SKM-1 (cell line): ENCODE data around the gene OBSCN.

Source experiments
- DNase-seq: peaks from one replicate; lab custom pipeline; 2025; ENCODE audit not compliant: unreplicated experiment; lab: John Stamatoyannopoulos, UW

OBSCN gene

DNA sequence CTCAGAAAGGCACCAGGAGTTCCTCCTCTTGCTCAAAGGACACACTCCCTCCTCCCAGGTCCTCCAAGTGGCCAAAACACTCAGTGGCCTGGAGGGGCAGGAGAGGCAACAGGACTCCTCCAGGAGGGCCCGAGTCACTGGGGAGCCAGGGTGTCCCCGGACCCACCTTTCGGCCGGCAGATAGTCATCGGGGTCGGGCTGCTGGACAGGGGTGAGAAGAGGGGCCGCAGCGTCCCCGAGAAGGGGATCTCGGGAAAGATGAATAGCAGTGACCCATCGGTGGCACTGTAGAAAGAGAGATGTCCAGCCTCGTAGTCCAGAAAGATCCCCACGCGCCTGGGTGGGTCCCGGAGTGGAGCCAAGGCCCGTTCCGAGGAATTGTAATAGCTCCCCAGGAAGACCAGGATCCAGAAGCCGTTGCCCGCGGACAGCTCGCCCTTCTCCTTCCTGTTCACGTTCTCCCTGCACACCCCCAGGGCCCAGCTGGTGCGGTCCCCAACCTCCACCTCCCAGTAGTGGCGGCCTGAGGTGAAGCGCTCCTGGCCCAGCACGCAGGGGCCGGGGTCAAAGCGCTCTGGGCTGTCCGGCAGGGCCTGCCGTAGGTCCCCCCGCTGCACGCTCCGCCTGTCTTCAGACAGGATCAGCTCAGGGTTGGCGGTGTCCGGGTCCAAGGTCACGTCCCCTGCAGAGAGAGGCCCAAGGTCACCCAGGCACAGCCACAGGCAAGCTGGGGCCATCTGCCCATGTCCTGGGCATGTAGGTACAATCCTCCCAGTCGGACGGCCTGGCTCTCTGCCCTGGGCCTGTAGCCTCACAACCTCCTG, 186.9 kb downstream of the OBSCN start:
- DNase-seq, result no peak

DNA sequence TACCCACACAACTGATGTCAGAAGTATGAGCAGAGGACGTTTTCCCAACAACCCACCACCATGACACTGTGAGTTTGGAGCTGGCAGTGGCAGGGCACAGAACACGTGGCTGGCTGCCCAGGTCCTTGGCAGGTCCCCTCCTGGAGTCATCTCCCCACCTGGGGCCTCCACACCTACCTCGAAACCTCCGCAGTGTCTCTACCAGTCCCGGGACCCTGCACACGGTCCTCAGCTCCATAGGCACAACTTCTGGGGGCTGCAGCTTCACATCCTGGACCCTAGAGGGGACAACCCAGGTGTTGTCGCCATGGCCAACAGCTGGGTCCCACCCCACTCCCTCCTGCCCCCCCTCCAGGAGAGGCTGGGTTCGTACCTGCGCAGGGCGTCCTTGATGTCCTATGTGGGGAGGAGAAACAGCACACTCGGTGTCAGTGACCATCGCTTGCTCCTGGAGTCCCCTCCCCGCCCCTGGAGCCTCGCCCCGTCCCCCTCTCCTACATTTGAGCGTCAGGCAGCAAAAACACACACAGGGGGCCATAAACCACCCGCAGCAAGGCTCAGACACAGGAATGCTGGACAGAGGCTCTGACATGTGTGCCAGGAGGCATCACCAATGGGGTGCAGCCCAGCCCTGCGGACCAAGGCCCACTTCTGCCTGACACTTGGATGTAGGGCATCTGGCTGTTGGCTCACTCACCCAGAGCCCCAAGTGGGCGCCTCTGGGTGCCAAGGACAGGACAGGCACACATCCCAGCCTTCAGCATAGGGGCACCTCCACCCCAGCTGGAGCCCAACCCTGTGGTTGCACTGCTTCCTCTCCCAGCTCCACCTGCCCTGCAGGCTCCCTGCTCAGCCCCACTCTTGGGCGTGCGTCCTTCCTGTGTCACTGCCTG, 189.2 kb downstream of the OBSCN start:
- no peak for DNase-seq

DNA sequence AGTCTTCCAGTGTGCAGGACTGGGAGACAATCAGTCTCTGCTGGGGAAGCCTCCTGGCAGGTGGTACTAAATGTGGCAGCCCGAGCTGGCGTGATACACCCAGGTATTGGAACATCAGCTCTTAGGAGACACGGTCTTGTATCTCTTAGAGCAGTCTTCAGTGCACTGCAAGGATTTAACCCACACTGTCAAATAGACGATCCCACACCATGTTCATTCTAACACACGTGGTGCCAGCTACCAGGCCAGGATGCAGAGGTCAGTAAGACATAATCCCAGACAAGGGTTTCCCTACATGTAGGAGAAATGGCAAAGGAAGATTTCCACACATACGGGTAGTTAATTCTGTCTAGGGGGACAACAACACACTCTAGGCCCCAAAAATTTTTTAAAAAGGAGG, 190.1 kb downstream of the OBSCN start:
- DNase-seq, result no peak

DNA sequence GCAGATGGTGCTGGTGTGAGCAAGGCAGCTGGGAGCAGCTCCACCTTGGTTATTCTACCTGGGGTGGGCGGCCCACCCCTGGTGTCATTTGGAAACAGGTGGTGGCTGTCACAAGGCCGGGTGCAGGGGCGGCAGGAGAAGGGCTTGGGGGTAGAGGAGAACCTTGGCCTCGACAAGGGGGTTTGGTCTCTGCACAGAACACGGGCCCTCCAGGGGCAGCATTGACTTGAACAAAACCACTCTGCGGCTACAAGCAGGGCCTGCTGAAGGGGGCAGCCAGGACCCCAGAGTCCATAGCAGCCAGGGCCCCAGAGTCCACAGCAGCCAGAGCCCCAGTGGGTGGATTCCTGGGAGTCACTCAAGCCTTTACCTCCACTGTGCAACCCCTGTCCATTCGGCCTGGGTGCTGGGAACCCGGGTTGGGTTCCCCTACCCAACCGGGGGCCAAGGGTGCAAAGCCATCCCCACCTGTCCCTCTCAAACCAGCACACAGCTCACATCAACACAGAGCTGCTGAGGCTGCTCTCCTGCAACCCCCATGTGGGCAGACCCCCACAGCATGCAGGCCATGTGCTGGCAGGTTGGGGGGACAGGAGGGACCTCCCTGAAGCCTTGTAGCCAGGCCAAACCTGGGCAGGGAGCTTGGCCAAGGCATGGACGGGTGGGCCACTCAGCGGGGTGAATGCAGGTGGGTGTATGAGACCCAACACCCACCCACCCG, 191.1 kb downstream of the OBSCN start:
- no peak for DNase-seq

DNA sequence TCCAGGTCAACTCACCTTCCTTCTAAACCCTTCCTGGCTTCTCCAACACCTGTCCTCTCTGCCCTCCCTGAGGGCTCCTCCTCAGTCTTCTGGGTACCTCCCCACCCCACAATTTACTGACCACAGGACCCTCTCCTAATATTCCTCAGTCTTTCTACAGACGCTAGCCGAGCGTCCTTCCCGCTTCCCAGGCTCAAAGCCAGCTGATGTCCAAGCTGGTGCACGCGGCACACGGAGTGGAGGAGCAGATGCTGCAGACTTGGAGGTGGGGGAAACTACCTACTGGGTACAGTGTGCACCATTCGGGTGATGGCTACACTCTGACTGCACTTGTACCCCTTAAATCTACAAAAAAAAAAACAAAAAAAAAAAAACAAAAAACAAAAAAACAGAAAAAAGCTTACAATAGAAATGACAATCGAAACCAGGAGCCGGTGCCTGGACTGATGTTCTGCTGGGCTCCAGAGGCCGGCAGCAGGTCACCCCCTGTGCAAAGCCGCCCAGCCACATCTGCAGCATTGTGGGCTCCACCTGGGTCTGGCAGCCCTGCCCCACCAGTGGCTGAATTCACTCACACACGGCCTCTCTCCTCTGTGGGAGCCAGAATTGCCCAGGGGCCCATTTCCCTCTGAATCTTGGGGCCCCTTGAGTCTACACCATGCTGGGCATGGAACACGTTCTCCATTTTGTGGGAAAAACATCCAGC, 191.8 kb downstream of the OBSCN start:
- DNase-seq, result no peak

DNA sequence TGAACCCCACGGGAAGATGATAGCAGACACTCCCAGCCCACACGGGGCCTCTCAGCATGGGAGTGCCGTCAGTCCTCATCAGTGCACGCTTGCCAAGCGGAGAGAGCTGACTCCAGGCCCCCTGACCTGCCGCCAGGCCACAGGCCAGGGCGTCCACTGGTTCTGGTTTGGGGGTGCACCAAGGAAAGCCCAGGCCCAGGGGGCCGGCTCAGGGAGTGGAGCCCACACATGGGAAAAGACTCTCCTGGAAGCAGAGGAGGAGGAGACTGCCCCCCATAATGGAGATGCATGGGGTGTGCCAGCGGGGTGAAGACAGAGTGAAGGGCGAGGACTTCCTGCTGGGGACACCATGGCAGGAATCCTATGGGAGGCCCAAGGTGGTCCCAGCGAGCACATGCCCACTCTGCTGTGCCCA, 192.4 kb downstream of the OBSCN start:
- no peak for DNase-seq

DNA sequence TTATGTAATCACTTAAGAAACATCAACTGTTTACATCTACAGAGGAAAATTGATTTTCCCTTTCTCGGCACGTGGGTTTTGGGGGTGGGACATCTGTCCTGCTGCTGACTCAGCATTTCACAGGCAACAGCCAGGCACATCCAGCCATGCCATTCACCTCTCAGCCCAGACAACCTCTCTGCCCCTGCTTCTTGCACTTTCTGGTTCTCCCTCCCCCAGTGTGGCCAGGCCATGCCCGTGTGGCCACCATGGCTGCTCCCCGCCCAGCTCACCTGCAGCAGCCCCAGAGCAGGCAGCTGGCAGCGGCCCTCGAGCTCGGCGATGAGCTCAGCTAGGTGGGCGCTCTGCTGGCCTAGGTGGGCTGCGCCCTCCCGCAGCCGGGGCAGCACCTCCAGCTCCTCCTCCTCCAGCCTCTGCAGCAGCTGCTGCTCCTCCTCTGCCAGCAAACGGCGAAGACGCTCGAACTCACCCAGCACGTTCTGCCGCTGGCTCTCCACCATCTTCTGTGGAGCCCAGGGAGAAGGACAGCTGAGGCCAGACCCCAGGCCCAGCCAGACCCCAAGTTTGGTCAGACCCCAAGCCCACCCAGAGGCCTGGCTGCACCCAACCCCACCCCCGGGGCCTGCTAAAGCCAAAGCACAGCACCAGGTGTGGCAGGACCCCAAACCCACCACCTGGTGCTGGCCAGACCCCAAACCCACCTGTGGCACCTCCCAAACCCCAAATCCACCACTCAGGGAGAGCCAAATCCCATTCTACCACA, 193.0 kb downstream of the OBSCN start:
- DNase-seq, result no peak

DNA sequence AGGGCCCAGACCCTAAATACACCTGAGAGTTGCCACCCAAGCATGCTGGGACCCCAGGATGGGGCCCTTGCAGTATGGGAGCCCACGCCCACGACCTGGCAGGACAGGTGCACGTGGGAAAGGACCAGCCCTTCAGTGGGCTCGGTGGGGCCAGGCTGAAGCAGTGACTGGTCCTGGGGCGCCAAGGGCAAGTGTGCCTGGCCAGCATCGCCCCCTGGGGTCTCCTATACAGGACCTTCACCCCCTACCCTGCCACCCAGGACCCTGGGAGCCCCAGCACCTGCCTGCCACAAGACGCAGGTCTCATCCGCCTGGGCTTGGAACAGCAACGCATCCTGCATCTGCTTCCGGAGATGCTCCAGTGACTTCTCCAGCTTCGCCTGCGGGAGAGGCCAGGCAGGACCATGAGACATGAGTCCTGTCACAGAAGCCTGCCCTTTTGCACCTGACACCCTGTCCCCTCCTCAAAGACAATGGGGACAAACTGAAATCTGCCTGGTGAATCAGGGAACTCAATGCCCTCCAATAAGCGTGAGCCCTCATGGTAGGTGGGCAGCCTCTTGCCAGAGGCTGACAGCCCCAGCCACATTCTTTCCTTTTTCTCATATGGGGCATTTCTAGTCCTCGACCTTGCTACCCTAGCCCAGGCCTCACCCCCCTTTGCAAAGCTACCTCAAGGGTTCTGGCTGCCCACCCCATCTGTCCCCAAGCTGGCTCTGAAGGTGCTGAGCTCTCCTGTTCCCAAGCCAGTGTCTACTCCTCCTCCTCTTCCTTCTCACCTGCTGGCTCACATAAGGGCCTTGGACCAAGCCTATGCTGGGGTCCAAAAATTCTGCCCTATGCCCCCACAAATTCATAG, 194.2 kb downstream of the OBSCN start:
- no peak for DNase-seq

DNA sequence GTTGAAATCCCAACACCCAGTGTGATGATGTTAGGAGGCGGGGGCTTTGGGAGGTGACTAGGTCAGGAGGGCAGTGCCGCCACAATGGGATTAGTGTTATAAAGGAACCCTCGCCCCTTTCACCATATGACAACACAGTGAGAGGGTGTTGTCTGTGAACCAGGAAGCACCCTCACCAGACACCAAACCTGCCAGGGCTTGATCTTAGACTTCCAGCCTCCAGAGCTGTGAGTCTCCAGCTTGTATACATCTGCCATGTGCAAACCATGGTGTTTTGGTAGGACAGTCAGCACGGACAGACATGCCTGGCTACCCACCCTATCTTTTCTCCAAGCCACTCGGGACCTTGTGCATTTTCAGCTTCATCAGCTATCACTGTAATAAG, 194.8 kb downstream of the OBSCN start:
- DNase-seq, result no peak

DNA sequence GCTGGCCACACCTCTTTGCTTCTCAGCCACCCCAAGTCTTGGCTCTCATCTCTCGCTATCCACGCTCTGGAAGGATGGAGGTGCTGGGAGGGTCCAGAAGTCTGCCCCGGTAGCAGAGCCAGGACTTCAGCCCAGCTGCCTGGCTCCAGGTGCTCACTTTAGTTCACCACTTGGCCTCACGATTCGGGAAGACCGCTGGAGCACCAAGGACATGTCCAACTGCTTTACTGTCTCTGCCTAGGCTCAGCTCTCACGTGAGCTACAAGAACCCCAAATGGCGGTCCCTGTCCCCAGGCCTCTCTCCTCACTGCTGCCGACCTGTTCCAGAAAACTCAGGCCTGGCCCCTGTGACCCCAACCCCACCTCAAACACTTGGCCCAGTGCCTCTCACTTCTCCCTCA, 195.4 kb downstream of the OBSCN start:
- no peak for DNase-seq

DNA sequence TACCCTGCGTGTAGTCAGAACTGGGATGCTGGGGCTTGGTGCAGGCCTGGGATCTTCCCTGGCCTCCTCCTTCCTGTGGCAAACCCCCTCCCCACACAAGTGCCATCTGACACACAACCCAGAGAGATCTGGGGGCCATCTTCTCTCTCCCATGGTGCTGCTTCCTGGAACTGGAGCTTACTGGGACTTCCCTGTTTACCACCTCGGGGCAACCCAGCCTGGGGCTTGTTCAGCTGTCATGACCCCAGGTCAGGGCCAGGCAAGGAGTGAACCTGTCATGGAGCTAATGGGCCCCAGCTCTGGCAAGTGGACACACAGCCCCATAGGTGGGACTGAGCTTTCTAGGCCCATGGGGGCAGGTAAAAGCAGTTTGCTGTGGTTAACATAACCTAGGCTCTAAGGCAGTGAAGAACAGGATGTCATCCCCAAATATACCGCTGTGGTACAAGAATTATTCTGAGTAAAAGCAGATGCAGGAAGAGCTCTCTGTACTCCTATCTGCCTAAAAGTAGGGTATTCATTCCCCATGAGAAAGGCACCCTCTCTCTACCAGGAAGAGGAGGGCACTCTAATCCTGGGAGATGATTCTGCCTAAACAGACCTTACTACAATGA, 196.4 kb downstream of the OBSCN start:
- DNase-seq, result no peak

DNA sequence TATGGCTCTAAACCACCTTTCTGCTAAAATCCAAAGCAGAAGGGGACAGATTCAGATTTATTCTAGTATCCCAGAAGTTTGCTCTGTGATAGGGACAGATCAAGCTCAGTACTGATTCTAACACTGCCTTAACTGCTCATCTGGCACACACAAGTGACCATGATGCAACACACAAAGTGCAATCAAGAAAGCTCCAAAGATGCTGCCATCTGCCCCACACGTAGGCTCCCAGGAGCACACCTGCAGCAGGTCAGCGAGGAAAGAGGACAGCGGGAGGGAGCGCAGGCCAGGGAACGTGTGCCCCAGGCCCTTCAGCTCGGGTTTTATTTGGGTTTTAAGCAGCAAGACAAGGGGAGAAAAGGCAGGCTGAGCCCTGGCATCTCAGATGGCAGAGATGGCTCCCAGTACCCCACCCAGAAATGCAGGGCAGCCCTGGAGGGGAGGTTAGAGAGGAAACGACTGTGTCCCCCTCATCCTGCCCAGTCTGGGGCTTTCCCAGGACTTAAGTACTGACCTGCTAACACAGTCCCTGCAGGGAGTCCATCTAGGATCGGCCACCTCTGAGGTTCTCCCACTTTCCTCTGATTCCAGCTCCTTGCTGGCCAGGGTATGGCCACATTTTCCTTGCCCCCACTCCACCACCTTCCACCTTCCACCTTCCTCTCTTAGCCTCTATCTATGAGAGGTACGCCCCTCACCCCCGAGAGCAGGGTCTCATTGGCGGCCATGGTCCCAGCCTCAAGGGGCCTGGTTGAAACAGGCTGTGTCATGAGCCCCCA, 197.5 kb downstream of the OBSCN start:
- no peak for DNase-seq

DNA sequence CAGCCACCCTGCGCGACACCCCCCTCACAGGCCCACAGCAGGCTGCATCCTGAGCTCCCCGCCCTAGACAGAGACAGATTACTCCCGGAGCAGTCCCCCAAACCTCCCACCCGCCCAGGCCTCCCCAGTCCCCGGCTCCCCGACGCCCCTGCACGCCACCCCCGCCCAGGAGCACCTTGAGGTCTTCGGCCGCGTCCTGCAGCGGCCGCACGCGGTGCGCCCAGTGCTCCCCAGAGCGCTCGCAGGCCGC, 198.1 kb downstream of the OBSCN start:
- no peak for DNase-seq

DNA sequence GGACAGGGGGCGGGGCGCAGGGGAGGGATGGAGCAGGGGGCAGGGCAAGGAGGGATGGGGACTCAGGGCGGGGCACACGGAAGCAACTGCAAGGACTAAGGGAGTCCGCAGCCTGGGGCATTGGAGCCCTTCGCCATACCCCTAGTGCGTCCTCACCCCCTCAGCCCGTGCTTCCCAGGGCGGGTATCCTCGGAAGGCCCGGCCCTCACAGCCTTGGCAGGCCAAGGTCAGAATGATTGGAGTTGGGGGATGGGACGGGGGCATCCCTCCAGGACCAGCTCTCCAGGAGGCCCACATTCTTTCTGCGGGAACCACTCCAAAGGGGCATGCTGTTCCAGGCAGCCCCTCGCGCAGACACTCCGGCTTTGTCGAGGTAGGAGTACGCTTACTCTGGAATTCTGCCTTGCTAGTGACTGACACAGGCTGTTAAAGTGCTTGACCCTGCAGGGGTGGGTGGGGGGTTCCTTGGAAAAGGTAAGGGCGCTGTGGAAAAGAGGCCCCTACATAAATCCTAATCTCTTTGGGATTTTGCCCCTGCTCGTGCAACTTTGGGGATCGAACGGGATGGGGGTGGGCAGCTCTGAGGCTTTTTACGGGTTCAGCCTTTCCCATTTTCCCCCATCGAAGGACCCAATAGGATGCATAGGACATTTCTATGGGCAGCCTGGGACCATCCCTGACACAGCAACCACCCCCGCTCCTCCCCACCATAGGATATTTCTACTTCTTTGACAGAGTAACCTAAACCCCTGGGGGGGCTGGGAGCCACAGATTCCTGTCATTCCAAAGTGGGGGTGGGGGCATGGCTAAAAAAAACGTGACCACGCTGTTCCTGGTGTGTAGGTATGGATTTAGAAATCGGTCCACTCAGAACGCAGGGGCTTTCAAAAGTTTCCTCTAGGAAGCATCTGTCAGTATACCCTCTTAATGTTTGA, 199.5 kb downstream of the OBSCN start:
- no peak for DNase-seq

DNA sequence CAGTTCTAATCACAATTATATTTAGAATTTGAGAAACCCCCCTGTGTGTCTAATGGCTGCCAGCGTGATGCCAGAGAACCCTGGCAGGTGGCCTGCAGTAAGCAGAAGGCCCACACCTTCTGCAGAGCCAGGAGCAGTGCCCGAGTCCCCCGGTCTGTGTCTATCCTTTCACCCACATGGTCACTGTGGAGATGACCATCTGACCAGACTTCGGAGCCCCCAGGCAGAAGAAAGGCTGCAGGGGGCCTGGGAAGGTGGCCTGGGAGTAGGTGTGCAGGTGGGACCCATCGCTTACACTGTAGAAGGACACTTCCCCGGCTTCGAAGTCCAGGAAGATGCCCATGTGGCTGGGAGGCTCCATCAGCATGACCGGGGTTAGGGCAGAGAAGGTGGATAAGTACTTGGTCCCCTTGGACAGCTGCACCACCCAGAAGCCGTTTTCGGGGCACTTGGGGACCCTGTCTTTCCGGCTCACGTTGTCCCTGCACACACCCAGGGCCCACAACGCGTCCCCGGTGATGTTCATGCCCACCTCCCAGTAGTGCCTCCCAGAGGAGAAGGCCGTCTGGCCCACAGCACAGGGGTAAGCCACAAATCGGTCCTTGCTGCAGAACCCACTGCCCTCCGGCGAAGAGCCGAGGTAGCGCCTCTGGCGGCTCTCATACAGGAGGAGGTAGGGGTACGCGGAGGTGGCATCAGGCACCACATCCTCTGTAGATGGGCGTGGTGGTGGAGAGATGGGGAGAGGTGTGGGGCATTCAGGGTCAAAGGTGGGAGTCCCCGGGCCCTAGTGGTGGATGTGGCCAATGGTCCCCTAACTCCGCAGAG, 200.4 kb downstream of the OBSCN start:
- DNase-seq, result no peak
